Thymus (tissue), 11 donors: ENCODE measurements around the gene CPEB3. TPM values are rescaled to one million over a fixed set of nuclear protein-coding genes. Genes with fewer than 3 reads are reported as not detected.

Experiments
- DNase-seq, 9 donors: peaks; one replicate each; pipeline ENCODE4 v3.0.0-alpha.2; 2013; ENCODE audit warnings: low spot score in 9 of 9, low read depth in 6 of 9, missing footprints in 1 of 9
- H3K27ac ChIP-seq, 2 donors: one replicate each; pipeline ENCODE4 v1.5.1; 2013; ENCODE audit warnings: control low read depth in 1 of 2, low read depth in 1 of 2, low read length in 1 of 2, mild to moderate bottlenecking in 1 of 2, moderate library complexity in 1 of 2
- H3K27me3 ChIP-seq, 2 donors: one replicate each; pipeline ENCODE4 v1.5.1; 2013; ENCODE audit warnings: low read length in 1 of 2; ENCODE audit not compliant: control insufficient read depth in 2 of 2, insufficient read depth in 1 of 2
- H3K36me3 ChIP-seq, 2 donors: one replicate each; pipeline ENCODE4 v1.5.1; 2013; ENCODE audit warnings: low read length in 1 of 2, mild to moderate bottlenecking in 1 of 2, moderate library complexity in 1 of 2; ENCODE audit not compliant: control insufficient read depth in 2 of 2, insufficient read depth in 2 of 2
- H3K4me1 ChIP-seq, 2 donors: one replicate each; pipeline ENCODE4 v1.5.1; 2013; ENCODE audit warnings: low read length in 2 of 2; ENCODE audit not compliant: control insufficient read depth in 2 of 2, insufficient read depth in 2 of 2
- H3K4me3 ChIP-seq, 2 donors: one replicate each; pipeline ENCODE4 v1.5.1; 2013; ENCODE audit warnings: low read length in 2 of 2, control low read depth in 1 of 2, mild to moderate bottlenecking in 1 of 2
- H3K9me3 ChIP-seq, 2 donors: one replicate each; pipeline ENCODE4 v1.5.1; 2013; ENCODE audit warnings: low read length in 1 of 2, mild to moderate bottlenecking in 1 of 2; ENCODE audit not compliant: control insufficient read depth in 2 of 2, insufficient read depth in 1 of 2
- WGBS: extraction: QIAGEN DNeasy Blood & Tissue Kit; methylation state at CpG from one replicate; pipeline ENCODE4 v1.1.7; 2013; 5-methylcytosine and 5-hydroxymethylcytosine counted together
- polyA plus RNA-seq: library from polyadenylated mRNA; stranded (reverse); fragments of 200-250 nt; gene quantifications from one replicate; pipeline ENCODE4 v1.2.3, GENCODE V29; 2013
- total RNA-seq: library from RNA; stranded (reverse); fragments of 120-200 nt; gene quantifications from one replicate; pipeline ENCODE4 v1.2.4, GENCODE V29; 2013
- donor health status: healthy.

Gene CPEB3
- total and polyA plus RNA-seq, 2 donors: 0.76 to 1.8 TPM

DNA sequence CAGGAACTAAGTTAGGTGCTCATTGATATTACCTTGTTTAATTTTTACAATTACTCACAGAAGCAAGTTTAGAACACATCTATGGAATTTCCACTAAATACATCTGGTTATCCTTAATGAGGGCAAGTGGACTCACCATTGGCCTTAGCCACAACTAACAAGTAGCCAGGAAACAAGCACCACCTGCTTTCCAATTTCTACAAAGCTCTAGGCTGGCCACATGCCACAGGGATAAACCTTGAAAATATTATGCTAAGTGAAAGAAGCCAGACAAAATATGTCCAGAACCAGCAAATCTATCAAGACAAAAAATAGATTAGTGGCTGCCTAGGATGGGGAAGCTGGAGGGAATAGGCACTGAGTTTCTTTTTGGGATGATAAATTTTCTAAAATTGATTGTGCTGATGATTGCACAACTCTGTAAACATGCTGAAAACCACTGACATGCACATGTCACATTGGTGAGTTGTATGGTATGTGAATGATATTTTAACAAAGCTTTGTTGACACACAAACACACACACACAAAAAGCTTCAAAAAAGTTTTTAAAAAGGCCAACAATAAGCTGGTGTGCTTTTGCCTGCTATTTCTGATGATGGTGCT, 179.4 kb downstream of the CPEB3 start:
- H3K36me3 ChIP-seq: no peaks in the 10 kb centered on the region
- no peaks in the 10 kb centered on the region for H3K27me3 ChIP-seq
- no peak for DNase-seq
- H3K4me3 ChIP-seq: no peak overlapping the region
- H3K27ac ChIP-seq: no peak overlapping the region
- H3K9me3 ChIP-seq: no peaks in the 10 kb centered on the region
- H3K4me1 ChIP-seq: no peaks in the 10 kb centered on the region

DNA sequence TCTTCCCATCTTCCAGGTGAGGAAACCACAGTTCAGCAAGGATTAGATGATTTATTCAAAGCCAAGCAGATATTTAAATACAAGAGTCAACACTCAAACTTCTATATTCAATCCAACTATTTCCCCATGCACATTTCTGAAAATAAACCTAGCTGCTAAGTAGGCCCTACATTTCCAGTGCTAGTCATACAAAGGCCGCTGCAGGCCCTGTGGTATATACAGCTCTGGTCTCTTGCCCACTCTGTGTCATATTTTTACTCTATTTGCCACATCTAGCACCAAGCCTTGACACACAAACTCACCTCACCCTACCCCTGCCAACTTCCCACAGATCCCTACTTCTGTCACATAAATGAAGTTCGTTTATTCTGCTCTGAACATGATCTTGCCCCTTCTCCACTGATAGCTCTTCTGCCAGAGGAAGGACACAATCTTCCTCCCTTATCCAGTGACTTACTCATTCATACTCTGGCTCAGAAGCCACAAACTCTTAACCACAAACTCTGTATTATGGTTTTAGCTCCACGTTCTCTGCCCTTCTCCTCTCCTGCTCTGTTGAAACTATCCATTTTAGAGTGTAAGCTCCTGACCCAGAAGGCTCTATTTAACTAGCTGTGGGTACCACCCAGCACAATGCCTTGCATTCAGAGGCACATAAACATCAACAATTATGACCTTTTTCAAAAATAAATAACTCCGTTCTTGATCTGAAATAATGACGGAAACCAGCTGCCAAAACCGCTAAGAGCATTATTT, 180.7 kb downstream of the CPEB3 start:
- Histone ChIP-seq H3K4me3 (no peak overlapping the region), H3K27ac (no peak overlapping the region), H3K9me3 (no peaks in the 10 kb centered on the region), H3K36me3 (no peaks in the 10 kb centered on the region), H3K27me3 (no peaks in the 10 kb centered on the region), H3K4me1 (no peaks in the 10 kb centered on the region)
- no peak for DNase-seq
- 77% methylated on average over 6 of the region's 6 CpGs for WGBS

DNA sequence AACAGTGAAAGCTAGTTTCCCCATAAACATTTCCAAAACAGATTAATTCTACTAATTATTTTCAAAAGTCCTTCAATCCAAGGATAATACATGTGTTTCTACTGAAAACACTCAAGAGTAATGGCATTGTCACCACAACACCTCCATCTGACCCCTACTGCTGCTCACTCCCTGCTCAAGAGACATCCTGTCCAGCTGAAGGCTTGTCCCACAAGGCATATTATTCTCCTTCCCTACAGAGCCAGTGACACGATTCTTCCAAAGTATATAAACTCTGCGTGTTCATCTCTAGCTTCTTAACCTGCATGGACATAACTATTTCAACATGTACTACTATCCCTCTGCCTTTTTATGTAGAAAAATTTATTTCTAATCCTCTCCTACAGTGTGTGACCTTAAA, 182.1 kb downstream of the CPEB3 start:
- no peaks in the 10 kb centered on the region for H3K4me1 ChIP-seq
- H3K36me3 ChIP-seq: no peaks in the 10 kb centered on the region
- 97% methylated on average over 2 of the region's 2 CpGs for WGBS
- no peak overlapping the region for H3K4me3 ChIP-seq
- no peak for DNase-seq
- no peaks in the 10 kb centered on the region for H3K9me3 ChIP-seq
- H3K27me3 ChIP-seq: no peaks in the 10 kb centered on the region
- H3K27ac ChIP-seq: no peak overlapping the region

DNA sequence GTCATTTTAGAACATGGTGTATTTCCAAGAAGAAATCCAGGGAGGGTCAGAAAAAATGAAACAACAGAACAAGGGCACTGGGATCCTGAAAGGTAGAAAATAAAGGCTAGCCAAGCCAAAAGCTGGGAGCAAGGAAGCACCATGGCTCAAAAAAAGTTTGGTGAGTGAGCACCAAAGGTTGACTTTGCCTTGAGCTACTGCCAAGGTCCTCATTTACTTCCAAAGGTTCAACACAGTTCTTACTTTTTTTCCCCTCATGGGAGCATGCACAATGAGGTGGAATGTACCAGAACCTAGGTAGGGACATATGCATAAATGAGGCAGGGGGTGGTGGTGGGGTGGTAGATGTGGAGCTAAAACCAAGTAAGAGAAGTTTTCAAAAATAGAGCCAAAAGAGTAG, 182.8 kb downstream of the CPEB3 start:
- Histone ChIP-seq H3K9me3 (no peaks in the 10 kb centered on the region), H3K27ac (no peak overlapping the region), H3K27me3 (no peaks in the 10 kb centered on the region), H3K4me1 (no peaks in the 10 kb centered on the region), H3K36me3 (no peaks in the 10 kb centered on the region), H3K4me3 (no peak overlapping the region)
- no peak for DNase-seq

DNA sequence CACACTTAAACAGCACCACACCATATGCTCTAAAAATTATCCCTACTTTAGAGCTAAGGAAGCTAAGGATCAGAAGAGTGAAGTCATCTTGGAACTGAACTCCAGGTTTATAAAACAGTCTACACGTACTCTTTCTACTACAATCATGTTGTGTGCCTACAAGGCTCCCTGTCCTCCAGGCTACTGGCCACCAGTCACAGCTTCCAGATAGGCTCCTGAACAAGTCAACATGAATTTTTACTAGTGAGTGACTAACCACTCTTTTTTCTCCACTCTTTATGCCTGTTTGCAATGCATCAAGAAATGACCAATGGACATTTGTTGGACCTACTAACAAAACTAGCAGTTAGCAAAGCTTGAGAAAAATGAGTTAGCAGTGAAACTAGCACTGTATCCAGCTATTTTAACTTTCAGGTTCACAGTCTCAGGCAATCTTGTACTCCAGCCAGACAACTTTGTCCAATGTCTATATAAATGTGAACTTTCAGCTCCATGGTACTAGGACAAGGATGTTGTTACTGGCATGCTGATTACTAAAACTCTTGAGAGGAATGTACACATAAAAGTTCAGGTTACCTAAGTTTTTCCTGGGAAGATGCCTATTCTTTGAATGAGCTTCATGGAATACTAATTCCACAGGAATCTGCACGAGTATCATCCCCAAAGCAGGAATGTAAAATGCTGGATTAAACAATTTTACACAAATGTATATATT, 187.3 kb downstream of the CPEB3 start:
- no peak overlapping the region for H3K4me3 ChIP-seq
- 96% methylated on average over 2 of the region's 2 CpGs for WGBS
- no peaks in the 10 kb centered on the region for H3K36me3 ChIP-seq
- no peaks in the 10 kb centered on the region for H3K9me3 ChIP-seq
- DNase-seq: no peak
- no peak overlapping the region for H3K27ac ChIP-seq
- peaks cover 0 to 4% of the 10 kb centered on the region in 2 donors for H3K4me1 ChIP-seq
- H3K27me3 ChIP-seq: no peaks in the 10 kb centered on the region

DNA sequence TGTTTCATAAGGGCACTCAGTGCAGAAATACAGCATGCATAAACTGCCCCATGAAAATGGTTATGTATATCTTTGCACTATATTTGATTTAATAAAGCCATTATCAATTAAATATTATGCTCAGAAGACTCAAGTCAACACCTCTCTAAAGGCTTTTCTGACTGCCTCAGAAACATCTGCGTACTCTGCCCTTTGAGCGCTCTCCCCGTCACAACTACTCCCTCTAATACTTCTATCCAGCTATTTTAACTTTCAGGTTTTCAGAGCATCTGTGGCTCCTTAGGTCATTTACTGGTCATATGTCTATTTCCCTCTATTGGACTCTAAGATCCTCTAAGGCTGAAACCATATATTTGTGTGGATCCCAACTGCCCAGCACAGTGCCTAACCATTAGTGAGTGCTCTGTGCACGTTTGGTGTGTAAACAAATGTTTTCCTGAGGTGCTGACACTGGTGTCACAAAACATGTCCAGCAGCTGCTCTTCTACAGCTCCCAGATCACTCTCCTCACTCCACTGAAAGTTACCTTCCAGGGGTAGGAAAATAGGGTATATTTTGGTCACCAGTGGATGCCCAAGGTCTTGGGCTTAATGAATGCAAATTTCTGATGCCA, 188.2 kb downstream of the CPEB3 start:
- no peaks in the 10 kb centered on the region for H3K27me3 ChIP-seq
- no peaks in the 10 kb centered on the region for H3K9me3 ChIP-seq
- H3K36me3 ChIP-seq: no peaks in the 10 kb centered on the region
- WGBS: 96% methylated on average over 4 of the region's 4 CpGs
- H3K4me1 ChIP-seq: peaks cover 0 to 4% of the 10 kb centered on the region in 2 donors
- no peak overlapping the region for H3K4me3 ChIP-seq
- no peak overlapping the region for H3K27ac ChIP-seq
- no peak for DNase-seq

DNA sequence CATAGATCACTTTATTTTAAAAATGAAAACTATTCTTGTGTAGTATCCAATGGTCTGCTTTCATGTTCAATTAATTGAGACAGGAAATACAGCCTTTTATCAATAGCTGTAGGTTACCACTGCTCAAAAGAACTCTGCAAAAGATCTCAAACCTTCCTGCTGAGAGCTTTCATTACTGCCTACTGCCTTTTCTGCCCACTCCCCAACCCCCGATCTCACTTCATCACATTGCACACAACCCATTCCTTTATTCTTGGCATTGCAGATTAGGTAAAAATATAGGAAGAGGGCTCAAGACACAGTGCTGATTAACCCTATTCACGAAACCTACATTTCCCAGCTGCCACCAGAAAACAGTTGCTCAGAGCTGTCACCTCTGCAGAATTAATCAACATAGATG, 195.9 kb downstream of the CPEB3 start:
- H3K27ac ChIP-seq: no peak overlapping the region
- H3K27me3 ChIP-seq: no peaks in the 10 kb centered on the region
- H3K4me1 ChIP-seq: no peaks in the 10 kb centered on the region
- over 99% methylated on average over 2 of the region's 2 CpGs for WGBS
- no peak for DNase-seq
- no peaks in the 10 kb centered on the region for H3K36me3 ChIP-seq
- H3K4me3 ChIP-seq: no peak overlapping the region
- H3K9me3 ChIP-seq: no peaks in the 10 kb centered on the region

DNA sequence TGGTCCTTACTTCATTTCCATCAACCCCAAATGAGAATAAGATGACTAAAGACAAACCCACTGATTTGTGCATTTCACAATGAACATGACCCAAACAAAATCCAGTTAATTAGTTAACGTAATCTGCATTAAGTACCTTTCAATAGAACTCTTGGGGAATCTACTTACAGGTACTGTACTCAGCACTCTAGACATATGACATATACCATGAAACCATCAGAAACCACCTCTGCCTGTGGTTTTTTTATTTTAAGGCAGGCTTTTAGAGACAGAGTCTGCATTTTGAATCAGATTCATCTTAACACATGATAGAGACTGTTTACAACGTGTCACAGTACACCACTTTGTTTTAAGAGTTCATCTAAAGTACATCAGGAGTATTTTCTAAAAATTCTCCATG, 198.9 kb downstream of the CPEB3 start:
- 93% methylated on average over 2 of the region's 2 CpGs for WGBS
- Histone ChIP-seq H3K4me3 (no peak overlapping the region), H3K27me3 (no peaks in the 10 kb centered on the region)

More for the DNA sequence above, 198.9 kb downstream of the CPEB3 start:
- no peaks in the 10 kb centered on the region for H3K4me1 ChIP-seq
- H3K36me3 ChIP-seq: no peaks in the 10 kb centered on the region
- no peak for DNase-seq
- H3K9me3 ChIP-seq: no peaks in the 10 kb centered on the region
- no peak overlapping the region for H3K27ac ChIP-seq
